ENCODE measurements around the gene EEIG1. TPM values are rescaled to one million over a fixed set of nuclear protein-coding genes. Genes with fewer than 3 reads are reported as not detected.
A peak's percentile ranks its signal among the peaks of the same experiment; 100 is the strongest.

The EEIG1 gene
- polyA plus RNA-seq, 1 donor from 2014 or later: 90.5 TPM

GRCh38 chr9:127940593-127940992, 40.2 kb downstream of the EEIG1 start:
- Mint-ChIP-seq H3K27ac (peak overlapping the region; percentile 60 to 98 (median 63)), H3K9me3 (no peaks in the 10 kb centered on the region), H3K4me3 (peak overlapping the region; percentile 17 to 71 (median 32)), H3K4me1 (peaks cover 27 to 41% (median 36%) of the 10 kb centered on the region in 3 donors), H3K36me3 (peaks cover 3% of the 10 kb centered on the region), H3K27me3 (no peaks in the 10 kb centered on the region)

DNA sequence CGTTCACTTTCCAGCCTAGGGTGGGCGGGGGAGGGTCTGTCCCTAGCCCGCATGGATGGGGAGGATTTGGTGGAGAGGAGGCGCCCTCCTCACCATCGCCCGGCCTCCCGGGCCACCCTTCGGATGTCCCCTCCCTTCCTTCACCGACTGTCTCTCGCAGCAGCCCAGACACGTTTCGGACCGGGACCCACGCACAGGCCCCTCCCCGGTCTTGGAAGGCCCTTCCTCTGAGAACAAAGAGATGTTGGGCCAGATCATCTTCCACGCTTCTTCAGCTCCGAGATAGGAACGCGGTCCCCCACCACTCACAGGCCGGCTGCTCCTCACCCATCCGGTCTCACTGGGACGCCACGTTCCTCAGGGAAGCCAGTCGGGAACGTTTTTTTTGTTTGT, 42.5 kb downstream of the EEIG1 start:
- peaks cover 24 to 37% (median 31%) of the 10 kb centered on the region in 3 donors for H3K4me1 Mint-ChIP-seq
- H3K27me3 Mint-ChIP-seq: no peaks in the 10 kb centered on the region
- peaks cover 0 to 2% (median 0%) of the 10 kb centered on the region in 3 donors for H3K9me3 Mint-ChIP-seq
- H3K36me3 Mint-ChIP-seq: peaks cover 3% of the 10 kb centered on the region
- H3K27ac Mint-ChIP-seq: peak overlapping the region; percentile 98 to 99 (median 98)
- peak overlapping the region; percentile 62 to 96 (median 86) for H3K4me3 Mint-ChIP-seq

- Mint-ChIP-seq H3K9me3 (peaks cover 0 to 2% (median 0%) of the 10 kb centered on the region in 3 donors), H3K4me1 (peaks cover 24 to 31% (median 30%) of the 10 kb centered on the region in 3 donors), H3K36me3 (peaks cover 1% of the 10 kb centered on the region), H3K27ac (peak within 1 kb of the TSS; percentile 98 to 99 (median 98)), H3K4me3 (peak within 1 kb of the TSS; percentile 91 to 97 (median 95)), H3K27me3 (no peaks in the 10 kb centered on the region)
Measured at GRCh38 chr9:127937388-127938297, 43.1 kb downstream of the EEIG1 start, which contains the start of gene DPM2. Gene DPM2, minus strand, starts transcription at chr9:127937854. Its CDS starts 34 bp downstream, at chr9:127937820.

- no peaks in the 10 kb centered on the region for H3K27me3 Mint-ChIP-seq
- peaks cover 1% of the 10 kb centered on the region for H3K36me3 Mint-ChIP-seq
- H3K4me3 Mint-ChIP-seq: peak overlapping the region; percentile 91 to 97 (median 95)
- peaks cover 24 to 31% (median 30%) of the 10 kb centered on the region in 3 donors for H3K4me1 Mint-ChIP-seq
- peaks cover 0 to 2% (median 0%) of the 10 kb centered on the region in 3 donors for H3K9me3 Mint-ChIP-seq
- peak overlapping the region; percentile 98 to 99 (median 98) for H3K27ac Mint-ChIP-seq
Measured at GRCh38 chr9:127937056-127937387, 43.8 kb downstream of the EEIG1 start.

DNA sequence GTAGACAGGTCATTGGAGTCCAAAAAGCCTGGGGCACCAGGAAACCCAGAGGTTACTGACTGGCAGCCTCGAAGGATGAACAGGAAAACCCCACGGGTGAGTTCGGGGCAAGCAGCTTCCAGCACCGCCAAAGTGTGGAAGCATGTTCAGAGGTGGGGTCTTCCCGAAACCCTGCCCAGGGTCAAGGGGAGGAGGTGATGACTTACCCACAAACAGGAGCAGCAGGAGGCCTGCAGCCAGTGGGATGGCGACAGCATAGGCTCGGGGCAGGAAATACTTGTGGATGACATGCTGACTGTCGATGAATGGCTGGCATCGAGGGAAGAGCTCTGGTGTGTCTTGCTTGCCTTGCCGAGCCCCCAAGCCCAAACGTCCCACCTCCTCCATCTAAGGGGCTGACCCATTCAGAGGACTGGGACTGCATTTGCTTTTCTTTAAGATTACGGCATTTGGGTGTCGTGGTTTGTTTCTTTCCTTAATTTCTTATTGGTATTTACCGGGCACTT, 44.4 kb downstream of the EEIG1 start:
- Mint-ChIP-seq H3K9me3 (peaks cover 0 to 2% (median 0%) of the 10 kb centered on the region in 3 donors), H3K4me3 (peak overlapping the region; percentile 91 to 97 (median 95)), H3K27me3 (no peaks in the 10 kb centered on the region), H3K36me3 (peaks cover 2% of the 10 kb centered on the region), H3K27ac (peak overlapping the region in 2 of 3 donors; percentile 98), H3K4me1 (peaks cover 25 to 36% (median 34%) of the 10 kb centered on the region in 3 donors)

- peaks cover 31 to 42% (median 39%) of the 10 kb centered on the region in 3 donors for H3K4me1 Mint-ChIP-seq
- H3K9me3 Mint-ChIP-seq: peaks cover 0 to 2% (median 0%) of the 10 kb centered on the region in 3 donors
- peak overlapping the region; percentile 72 to 98 (median 98) for H3K27ac Mint-ChIP-seq
- H3K27me3 Mint-ChIP-seq: no peaks in the 10 kb centered on the region
- peak overlapping the region in 3 of 4 donors; percentile 49 to 94 (median 74) for H3K4me3 Mint-ChIP-seq
- H3K36me3 Mint-ChIP-seq: peaks cover 2% of the 10 kb centered on the region
Measured at GRCh38 chr9:127935765-127936221, 45.0 kb downstream of the EEIG1 start.

DNA sequence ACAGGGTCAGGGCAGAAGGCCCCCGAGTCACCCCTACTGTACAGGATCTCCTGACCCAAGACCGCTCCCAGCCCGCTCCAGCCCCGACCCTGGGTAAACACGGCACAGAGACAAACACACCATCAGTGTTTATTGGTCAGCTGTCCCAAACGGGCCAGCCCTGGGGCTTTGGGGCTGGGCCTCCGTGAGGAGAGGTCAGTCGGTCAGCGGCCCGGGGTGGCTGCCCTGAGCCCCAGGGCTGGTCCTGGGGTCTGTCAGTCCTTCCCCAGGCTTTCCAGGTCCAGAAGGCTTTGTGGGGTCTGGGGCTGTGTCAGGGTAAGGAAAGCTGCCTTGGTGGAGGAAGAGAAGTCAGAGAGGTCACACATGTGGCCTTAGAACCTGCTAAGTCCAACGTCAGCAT, 45.8 kb downstream of the EEIG1 start:
- H3K27ac Mint-ChIP-seq: peak overlapping the region in 2 of 3 donors; percentile 98
- peaks cover 31 to 43% (median 41%) of the 10 kb centered on the region in 3 donors for H3K4me1 Mint-ChIP-seq
- H3K27me3 Mint-ChIP-seq: no peaks in the 10 kb centered on the region
- H3K36me3 Mint-ChIP-seq: peaks cover 2% of the 10 kb centered on the region
- H3K4me3 Mint-ChIP-seq: peak overlapping the region in 1 of 4 donors; percentile 94
- peaks cover 0 to 2% (median 0%) of the 10 kb centered on the region in 3 donors for H3K9me3 Mint-ChIP-seq

DNA sequence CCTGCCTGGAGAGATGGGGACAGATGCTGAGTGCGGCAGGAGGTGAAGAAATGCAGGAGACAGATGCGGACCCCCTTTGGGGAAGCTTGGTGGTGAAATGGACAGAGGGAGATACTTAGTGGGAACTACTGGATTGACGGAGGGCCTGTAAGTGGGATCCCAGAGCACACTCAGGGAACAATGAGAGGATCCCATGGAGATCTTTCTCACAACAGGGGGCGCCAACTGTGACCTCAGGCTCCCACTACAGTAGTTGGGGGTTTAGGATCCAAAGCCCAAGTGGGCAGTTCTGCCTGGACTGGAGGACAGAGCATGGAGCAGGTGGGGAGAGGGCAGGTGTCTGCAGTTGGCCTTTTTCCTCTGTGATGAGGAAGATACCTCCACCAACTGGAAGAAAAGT, 46.5 kb downstream of the EEIG1 start:
- peak overlapping the region in 2 of 4 donors; percentile 76 to 88 for H3K4me3 Mint-ChIP-seq
- no peaks in the 10 kb centered on the region for H3K27me3 Mint-ChIP-seq
- peak overlapping the region in 2 of 3 donors; percentile 87 to 98 for H3K27ac Mint-ChIP-seq
- peaks cover 0 to 2% (median 0%) of the 10 kb centered on the region in 3 donors for H3K9me3 Mint-ChIP-seq
- H3K36me3 Mint-ChIP-seq: peaks cover 2% of the 10 kb centered on the region
- peaks cover 31 to 47% (median 43%) of the 10 kb centered on the region in 3 donors for H3K4me1 Mint-ChIP-seq

GRCh38 chr9:127931092-127931881, 49.5 kb downstream of the EEIG1 start:
- Mint-ChIP-seq H3K27ac (peak overlapping the region; percentile 83 to 98 (median 94)), H3K4me1 (peaks cover 18 to 29% (median 28%) of the 10 kb centered on the region in 3 donors), H3K27me3 (peaks cover 1% of the 10 kb centered on the region), H3K4me3 (peak overlapping the region; percentile 76 to 94 (median 87)), H3K9me3 (peaks cover 0 to 2% (median 0%) of the 10 kb centered on the region in 3 donors), H3K36me3 (peaks cover 2% of the 10 kb centered on the region)

Other genes with a start within 250 kb of the EEIG1 start
- gene TOR2A, start 245.7 kb downstream of the EEIG1 start, polyA plus RNA-seq: 22.4 TPM
- gene SH2D3C, start 202.3 kb downstream of the EEIG1 start, polyA plus RNA-seq: 76.1 TPM
- 65.3 TPM for gene CDK9, start 195.0 kb downstream of the EEIG1 start, polyA plus RNA-seq
- 51.4 TPM for gene FPGS, start 178.1 kb downstream of the EEIG1 start, polyA plus RNA-seq
- gene ENG, start 126.3 kb downstream of the EEIG1 start, polyA plus RNA-seq: 1.8 TPM
- 0.10 TPM for gene AK1, start 103.3 kb downstream of the EEIG1 start, polyA plus RNA-seq
- 38.9 TPM for gene ST6GALNAC6, start 81.4 kb downstream of the EEIG1 start, polyA plus RNA-seq
- gene ST6GALNAC4, start 63.9 kb downstream of the EEIG1 start, polyA plus RNA-seq: 32.5 TPM
- 1.1 TPM for gene PIP5KL1, start 50.2 kb downstream of the EEIG1 start, polyA plus RNA-seq
- gene DPM2, start 43.1 kb downstream of the EEIG1 start, polyA plus RNA-seq: 44.9 TPM
- gene NAIF1, start 86.3 kb upstream of the EEIG1 start, polyA plus RNA-seq: 12.7 TPM
- 7.4 TPM for gene SLC25A25, start 87.2 kb upstream of the EEIG1 start, polyA plus RNA-seq
- 57.4 TPM for gene PTGES2, start 146.7 kb upstream of the EEIG1 start, polyA plus RNA-seq
- gene LCN2, start 168.5 kb upstream of the EEIG1 start, polyA plus RNA-seq: 1.5 TPM
- gene BBLN, start 179.3 kb upstream of the EEIG1 start, polyA plus RNA-seq: 145 TPM
- 37.0 TPM for gene CIZ1, start 210.6 kb upstream of the EEIG1 start, polyA plus RNA-seq
- 0.18 TPM for gene DNM1, start 222.4 kb upstream of the EEIG1 start, polyA plus RNA-seq

All from IgD-negative memory B cell (primary cell).